Measurements from ENCODE around the gene C12orf60. TPM values are rescaled to one million over a fixed set of nuclear protein-coding genes. Genes with fewer than 3 reads are reported as not detected.

Gene C12orf60
- total RNA-seq, 6 experiments from 2014 or later, result 0.38 to 0.83 (median 0.64) TPM

GRCh38 chr12:14849661-14850060 lies 46.2 kb downstream of the C12orf60 start:
- Mint-ChIP-seq H3K4me3 (no peak overlapping the region), H3K36me3 (ENCODE audit: low read depth) (no peaks in the 10 kb centered on the region), H3K27ac (no peak overlapping the region), H3K4me1 (ENCODE audit: low read depth) (peaks cover 24% of the 10 kb centered on the region), H3K27me3 (ENCODE audit: insufficient read depth) (peaks cover 11% of the 10 kb centered on the region), H3K9me3 (no peaks in the 10 kb centered on the region)
- DNase-seq, result no peak
- TF ChIP-seq CTCF (IDR thresholded peaks at IDR 0.05), result no peak

- Mint-ChIP-seq H3K9me3 (no peaks in the 10 kb centered on the region; the same call in 1 of the 2 replicates), H3K27me3 (ENCODE audit: insufficient read depth) (peaks cover 11% of the 10 kb centered on the region), H3K4me3 (no peak overlapping the region), H3K27ac (no peak overlapping the region), H3K36me3 (ENCODE audit: low read depth) (no peaks in the 10 kb centered on the region), H3K4me1 (ENCODE audit: low read depth) (peaks cover 21% of the 10 kb centered on the region)
- no peak for DNase-seq
- TF ChIP-seq CTCF (IDR thresholded peaks at IDR 0.05), result no peak
These were observed 47.6 kb downstream of the C12orf60 start for GRCh38 chr12:14850929-14851663.

- no peak overlapping the region for H3K4me3 Mint-ChIP-seq
- peaks cover 4% of the 10 kb centered on the region; the same call in 1 of the 2 replicates for H3K9me3 Mint-ChIP-seq
- peaks cover 11% of the 10 kb centered on the region for H3K27me3 Mint-ChIP-seq (ENCODE audit: insufficient read depth)
- no peak overlapping the region for H3K27ac Mint-ChIP-seq
- no peak for TF ChIP-seq CTCF (IDR thresholded peaks at IDR 0.05)
- H3K4me1 Mint-ChIP-seq (ENCODE audit: low read depth), result peaks cover 18% of the 10 kb centered on the region
- no peak for DNase-seq
- no peaks in the 10 kb centered on the region for H3K36me3 Mint-ChIP-seq (ENCODE audit: low read depth)
These were observed 49.4 kb downstream of the C12orf60 start for GRCh38 chr12:14852880-14853279.

- H3K27ac Mint-ChIP-seq, result no peak overlapping the region
- H3K4me1 Mint-ChIP-seq (ENCODE audit: low read depth), result peaks cover 18% of the 10 kb centered on the region
- peaks cover 11% of the 10 kb centered on the region for H3K27me3 Mint-ChIP-seq (ENCODE audit: insufficient read depth)
- TF ChIP-seq CTCF (IDR thresholded peaks at IDR 0.05), result no peak
- no peaks in the 10 kb centered on the region for H3K36me3 Mint-ChIP-seq (ENCODE audit: low read depth)
- no peak overlapping the region for H3K4me3 Mint-ChIP-seq
- DNase-seq, result no peak
- peaks cover 4% of the 10 kb centered on the region; the same call in 1 of the 2 replicates for H3K9me3 Mint-ChIP-seq
These were observed 50.5 kb downstream of the C12orf60 start for GRCh38 chr12:14853961-14854360.

GRCh38 chr12:14854586-14855183 lies 51.2 kb downstream of the C12orf60 start:
- DNase-seq, result peak; percentile 27
- H3K27ac Mint-ChIP-seq, result no peak overlapping the region
- no peak for TF ChIP-seq CTCF (IDR thresholded peaks at IDR 0.05)
- H3K36me3 Mint-ChIP-seq (ENCODE audit: low read depth), result no peaks in the 10 kb centered on the region
- no peak overlapping the region for H3K4me3 Mint-ChIP-seq
- peaks cover 11% of the 10 kb centered on the region for H3K27me3 Mint-ChIP-seq (ENCODE audit: insufficient read depth)
- peaks cover 12% of the 10 kb centered on the region for H3K4me1 Mint-ChIP-seq (ENCODE audit: low read depth)
- peaks cover 6% of the 10 kb centered on the region; the same call in 1 of the 2 replicates for H3K9me3 Mint-ChIP-seq

Data from HFFc6 (cell line).